ENCODE results near the gene MRPL1.

MRPL1 gene

GRCh38 chr4:77862478-77863216 is at the start of gene MRPL1:
MRPL1 (plus strand) TSS chr4:77862830; CDS start chr4:77862849, 19 bp downstream.
- peak; percentile 77 to 80 for DNase-seq (ENCODE audit: low read depth in 2 of 2)

- no peak for DNase-seq (ENCODE audit: low read depth in 2 of 2)
Measured at GRCh38 chr4:77815636-77816035, 47.0 kb upstream of the MRPL1 start.

GRCh38 chr4:77816546-77816945 is 46.1 kb upstream of the MRPL1 start:
- no peak for DNase-seq (ENCODE audit: low read depth in 2 of 2)

GRCh38 chr4:77817304-77818072 is 45.1 kb upstream of the MRPL1 start:
- DNase-seq (ENCODE audit: low read depth in 2 of 2), result no peak

- DNase-seq (ENCODE audit: low read depth in 2 of 2), result peak; percentile 19 to 31
Measured at GRCh38 chr4:77818073-77818601, 44.5 kb upstream of the MRPL1 start.

- peak; percentile 58 to 66 for DNase-seq (ENCODE audit: low read depth in 2 of 2)
Measured at GRCh38 chr4:77818602-77819403, 43.8 kb upstream of the MRPL1 start, which contains the start of gene CNOT6L. CNOT6L (minus strand) TSS chr4:77819368; CDS start chr4:77819308, 60 bp downstream.

- peak in 1 of 2 donors; percentile 23 for DNase-seq (ENCODE audit: low read depth in 2 of 2)
Measured at GRCh38 chr4:77819404-77819842, 43.2 kb upstream of the MRPL1 start.

GRCh38 chr4:77819843-77820648 is 42.6 kb upstream of the MRPL1 start:
- DNase-seq (ENCODE audit: low read depth in 2 of 2), result peak; percentile 90 to 96

GRCh38 chr4:77820649-77821561 is 41.7 kb upstream of the MRPL1 start:
- DNase-seq (ENCODE audit: low read depth in 2 of 2), result no peak

- peak in 1 of 2 donors; percentile 9 for DNase-seq (ENCODE audit: low read depth in 2 of 2)
Measured at GRCh38 chr4:77821775-77822174, 40.9 kb upstream of the MRPL1 start.

- DNase-seq (ENCODE audit: low read depth in 2 of 2), result no peak
Measured at GRCh38 chr4:77826275-77826674, 36.4 kb upstream of the MRPL1 start.

- DNase-seq (ENCODE audit: low read depth in 2 of 2), result no peak
Measured at GRCh38 chr4:77827343-77827742, 35.3 kb upstream of the MRPL1 start.

GRCh38 chr4:77833126-77833724 is 29.4 kb upstream of the MRPL1 start:
- no peak for DNase-seq (ENCODE audit: low read depth in 2 of 2)

GRCh38 chr4:77834403-77834802 is 28.2 kb upstream of the MRPL1 start:
- DNase-seq (ENCODE audit: low read depth in 2 of 2), result no peak

- DNase-seq (ENCODE audit: low read depth in 2 of 2), result no peak
Measured at GRCh38 chr4:77843628-77844027, 19.0 kb upstream of the MRPL1 start.

- DNase-seq (ENCODE audit: low read depth in 2 of 2), result no peak
Measured at GRCh38 chr4:77844363-77844762, 18.3 kb upstream of the MRPL1 start.

- no peak for DNase-seq (ENCODE audit: low read depth in 2 of 2)
Measured at GRCh38 chr4:77845400-77845799, 17.2 kb upstream of the MRPL1 start.

- no peak for DNase-seq (ENCODE audit: low read depth in 2 of 2)
Measured at GRCh38 chr4:77845929-77846328, 16.7 kb upstream of the MRPL1 start.

- no peak for DNase-seq (ENCODE audit: low read depth in 2 of 2)
Measured at GRCh38 chr4:77848508-77848907, 14.1 kb upstream of the MRPL1 start.

Data from activated CD4-positive, alpha-beta T cell treated with anti-CD3 and anti-CD28 coated beads for 24 hours (primary cell).